AG08395 (cell line): ENCODE data around the gene PRELP.
"Not testable (repeated sequence)": the region's sequence is repeated elsewhere in the genome, so short reads cannot be mapped to it uniquely, and the experiment has no call there.

Experiments
- DNase-seq: peaks from one replicate; pipeline ENCODE4 v3.0.0; 2012; ENCODE audit warnings: mixed read lengths, low spot score

Gene PRELP

GRCh38 chr1:203506858-203507626 lies 31.4 kb downstream of the PRELP start:
- peak; percentile 37 for DNase-seq

GRCh38 chr1:203507759-203508158 lies 32.2 kb downstream of the PRELP start:
- no peak for DNase-seq

GRCh38 chr1:203508463-203509073 lies 33.0 kb downstream of the PRELP start:
- no peak for DNase-seq

- DNase-seq = no peak
These were observed 33.5 kb downstream of the PRELP start for GRCh38 chr1:203509135-203509534.

GRCh38 chr1:203511513-203511912 lies 35.9 kb downstream of the PRELP start:
- DNase-seq = no peak

- no peak for DNase-seq
These were observed 36.3 kb downstream of the PRELP start for GRCh38 chr1:203511930-203512329.

- DNase-seq = no peak
These were observed 36.9 kb downstream of the PRELP start for GRCh38 chr1:203512517-203512847.

- DNase-seq = peak; percentile 96
These were observed 37.4 kb downstream of the PRELP start for GRCh38 chr1:203512848-203513584.

GRCh38 chr1:203513585-203514031 lies 38.0 kb downstream of the PRELP start:
- DNase-seq = no peak

- no peak for DNase-seq
These were observed 40.6 kb downstream of the PRELP start for GRCh38 chr1:203516184-203516583.

- no peak for DNase-seq
These were observed 41.3 kb downstream of the PRELP start for GRCh38 chr1:203516906-203517305.

- DNase-seq = no peak
These were observed 42.0 kb downstream of the PRELP start for GRCh38 chr1:203517426-203518110.

GRCh38 chr1:203518139-203518538 lies 42.5 kb downstream of the PRELP start:
- not testable (repeated sequence) for DNase-seq

- no peak for DNase-seq
These were observed 42.9 kb downstream of the PRELP start for GRCh38 chr1:203518541-203518940.

- DNase-seq = no peak
These were observed 43.6 kb downstream of the PRELP start for GRCh38 chr1:203519053-203519840.

- no peak for DNase-seq
These were observed 44.3 kb downstream of the PRELP start for GRCh38 chr1:203519896-203520295.

GRCh38 chr1:203520315-203520714 lies 44.7 kb downstream of the PRELP start:
- peak; percentile 74 for DNase-seq

- no peak for DNase-seq
These were observed 45.6 kb downstream of the PRELP start for GRCh38 chr1:203521074-203521794.

GRCh38 chr1:203521812-203522211 lies 46.2 kb downstream of the PRELP start:
- no peak for DNase-seq

GRCh38 chr1:203522237-203522636 lies 46.6 kb downstream of the PRELP start:
- DNase-seq = no peak

- no peak for DNase-seq
These were observed 48.1 kb downstream of the PRELP start for GRCh38 chr1:203523667-203524066.
